OCI-LY3 (cell line): ENCODE measurements around the gene OAS2.

ENCODE experiments used
- EZH2phosphoT487 ChIP-seq: fragments of 200-600 bp; shearing (Covaris generic); IDR thresholded peaks from 2 replicates; pipeline ENCODE4 v1.6.1; 2018; ENCODE audit warnings: antibody characterized with exemption, mixed run types, low read depth
- TF ChIP-seq, protein P1 (sequence below): fragments of 200-600, 300-600 bp; sonication (generic); IDR thresholded peaks from 2 replicates; pipeline ENCODE4 v1.5.1; 2014; ENCODE audit warnings: antibody characterized with exemption, low read length, low read depth

DNA sequence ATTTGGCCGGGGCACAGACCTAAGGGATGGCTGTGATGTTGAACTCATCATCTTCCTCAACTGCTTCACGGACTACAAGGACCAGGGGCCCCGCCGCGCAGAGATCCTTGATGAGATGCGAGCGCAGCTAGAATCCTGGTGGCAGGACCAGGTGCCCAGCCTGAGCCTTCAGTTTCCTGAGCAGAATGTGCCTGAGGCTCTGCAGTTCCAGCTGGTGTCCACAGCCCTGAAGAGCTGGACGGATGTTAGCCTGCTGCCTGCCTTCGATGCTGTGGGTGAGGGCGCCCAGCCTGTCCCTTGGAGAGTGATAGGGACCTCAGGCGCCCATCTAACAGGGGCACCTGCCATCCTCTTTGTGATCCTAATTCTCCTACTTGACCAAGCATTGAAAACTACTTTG, 27.6 kb upstream of the OAS2 start:
- TF ChIP-seq, protein P1, sequence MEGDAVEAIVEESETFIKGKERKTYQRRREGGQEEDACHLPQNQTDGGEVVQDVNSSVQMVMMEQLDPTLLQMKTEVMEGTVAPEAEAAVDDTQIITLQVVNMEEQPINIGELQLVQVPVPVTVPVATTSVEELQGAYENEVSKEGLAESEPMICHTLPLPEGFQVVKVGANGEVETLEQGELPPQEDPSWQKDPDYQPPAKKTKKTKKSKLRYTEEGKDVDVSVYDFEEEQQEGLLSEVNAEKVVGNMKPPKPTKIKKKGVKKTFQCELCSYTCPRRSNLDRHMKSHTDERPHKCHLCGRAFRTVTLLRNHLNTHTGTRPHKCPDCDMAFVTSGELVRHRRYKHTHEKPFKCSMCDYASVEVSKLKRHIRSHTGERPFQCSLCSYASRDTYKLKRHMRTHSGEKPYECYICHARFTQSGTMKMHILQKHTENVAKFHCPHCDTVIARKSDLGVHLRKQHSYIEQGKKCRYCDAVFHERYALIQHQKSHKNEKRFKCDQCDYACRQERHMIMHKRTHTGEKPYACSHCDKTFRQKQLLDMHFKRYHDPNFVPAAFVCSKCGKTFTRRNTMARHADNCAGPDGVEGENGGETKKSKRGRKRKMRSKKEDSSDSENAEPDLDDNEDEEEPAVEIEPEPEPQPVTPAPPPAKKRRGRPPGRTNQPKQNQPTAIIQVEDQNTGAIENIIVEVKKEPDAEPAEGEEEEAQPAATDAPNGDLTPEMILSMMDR, result no peak
- TF ChIP-seq EZH2phosphoT487, result no peak
